GM19397 (cell line): ENCODE data around the gene PRCC.
A peak's percentile ranks its signal among the peaks of the same experiment; 100 is the strongest.
"Not testable (repeated sequence)": the region's sequence is repeated elsewhere in the genome, so short reads cannot be mapped to it uniquely, and the experiment has no call there.

Experiments
- ATAC-seq: cut with Tn5 transposase; IDR thresholded peaks from one replicate; pipeline ENCODE4 v1.9.1; 2021; ENCODE audit warnings: mild to moderate bottlenecking, moderate library complexity; ENCODE audit not compliant: unreplicated experiment

PRCC gene

GRCh38 chr1:156760092-156760795 is 7.1 kb upstream of the PRCC start:
- ATAC-seq = no peak

DNA sequence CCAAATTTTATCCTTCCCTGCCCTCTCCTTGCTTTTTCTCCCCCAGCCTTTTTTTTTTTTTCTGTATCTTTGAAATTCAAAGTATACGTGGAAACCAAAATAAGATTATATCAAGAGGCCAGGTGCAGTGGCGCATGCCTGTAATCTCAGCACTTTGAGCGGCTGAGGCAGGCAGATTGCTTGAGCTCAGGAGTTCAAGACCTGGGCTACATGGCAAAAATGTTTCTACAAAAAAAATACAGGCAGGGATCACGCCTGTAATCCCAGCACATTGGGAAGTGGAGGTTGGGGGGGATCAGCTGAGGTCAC is 6.6 kb upstream of the PRCC start:
- no peak for ATAC-seq

DNA sequence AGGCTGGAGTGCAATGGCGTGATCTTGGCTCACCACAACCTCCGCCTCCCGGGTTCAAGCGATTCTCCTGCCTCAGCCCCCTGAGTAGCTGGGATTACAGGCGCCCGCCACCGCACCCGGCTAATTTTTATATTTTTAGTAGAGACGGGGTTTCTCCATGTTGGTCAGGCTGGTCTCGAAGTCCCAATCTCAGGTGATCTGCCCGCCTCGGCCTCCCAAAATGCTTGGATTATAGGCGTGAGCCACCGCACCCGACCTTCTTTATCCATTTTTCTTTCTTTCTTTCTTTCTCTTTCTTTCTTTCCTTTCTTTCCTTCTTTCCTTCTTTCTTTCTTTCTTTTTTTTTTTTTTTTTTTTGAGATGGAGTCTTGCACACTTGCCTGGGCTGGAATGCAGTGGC is 2.2 kb upstream of the PRCC start:
- ATAC-seq = not testable (repeated sequence)

- ATAC-seq = no peak
Measured at GRCh38 chr1:156765666-156766065, 1.7 kb upstream of the PRCC start.

- ATAC-seq = peak; percentile 6
Measured at GRCh38 chr1:156766298-156767100, 836 bp upstream of the PRCC start.

- ATAC-seq = peak; percentile 1
Measured at GRCh38 chr1:156767879-156768604, 707 bp downstream of the PRCC start.

DNA sequence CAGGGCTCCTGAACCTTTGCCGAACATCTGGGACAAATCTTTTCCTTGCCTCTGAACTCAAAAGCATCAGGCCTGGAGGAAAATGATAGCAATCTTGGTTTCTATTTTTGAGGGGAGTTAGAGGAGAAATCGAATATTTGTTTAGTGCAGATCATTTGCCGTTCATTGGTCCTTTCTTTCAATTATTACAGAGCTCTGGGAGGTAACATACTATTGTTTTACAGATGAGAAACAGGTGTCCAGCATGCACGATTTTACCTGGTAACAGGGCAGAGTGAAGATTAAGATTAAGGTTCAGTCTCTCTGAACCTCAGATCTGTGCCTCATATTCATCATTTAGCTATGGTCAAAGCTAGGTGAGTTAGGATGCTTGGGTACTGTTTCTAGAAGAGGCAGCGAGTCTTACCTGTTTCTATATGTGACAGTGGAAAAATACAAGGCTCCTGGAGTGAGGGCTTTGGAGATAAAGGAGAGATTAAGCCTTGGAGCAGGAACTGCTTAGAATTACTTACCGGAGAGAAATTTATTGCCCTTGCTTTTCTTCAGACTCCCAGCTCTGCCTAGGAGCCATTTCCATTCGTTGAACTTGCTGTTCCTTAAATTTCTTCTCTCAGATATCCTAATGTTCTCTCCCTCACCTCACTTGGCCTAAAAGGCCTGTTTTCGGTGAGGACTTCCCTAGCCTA is 1.4 kb downstream of the PRCC start:
- ATAC-seq = no peak

DNA sequence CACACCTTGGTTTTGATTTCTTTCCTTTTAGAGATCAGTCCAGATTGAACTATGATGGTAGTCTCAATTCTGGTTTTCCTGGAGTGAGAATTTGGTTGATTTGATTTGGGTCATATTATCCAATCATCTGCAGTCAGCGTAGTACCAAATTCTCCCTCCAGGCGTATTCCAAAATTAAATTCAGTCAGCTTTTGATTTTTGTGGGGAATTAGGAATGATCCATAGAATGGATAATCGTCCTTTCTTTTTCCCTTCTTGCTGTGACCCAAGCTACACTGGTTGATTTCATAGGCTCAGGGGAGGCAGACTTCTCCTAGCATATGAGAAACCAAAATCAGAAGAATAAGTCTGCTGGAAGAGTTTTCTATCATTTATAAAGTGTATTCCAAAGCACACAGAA is 4.9 kb downstream of the PRCC start:
- no peak for ATAC-seq

DNA sequence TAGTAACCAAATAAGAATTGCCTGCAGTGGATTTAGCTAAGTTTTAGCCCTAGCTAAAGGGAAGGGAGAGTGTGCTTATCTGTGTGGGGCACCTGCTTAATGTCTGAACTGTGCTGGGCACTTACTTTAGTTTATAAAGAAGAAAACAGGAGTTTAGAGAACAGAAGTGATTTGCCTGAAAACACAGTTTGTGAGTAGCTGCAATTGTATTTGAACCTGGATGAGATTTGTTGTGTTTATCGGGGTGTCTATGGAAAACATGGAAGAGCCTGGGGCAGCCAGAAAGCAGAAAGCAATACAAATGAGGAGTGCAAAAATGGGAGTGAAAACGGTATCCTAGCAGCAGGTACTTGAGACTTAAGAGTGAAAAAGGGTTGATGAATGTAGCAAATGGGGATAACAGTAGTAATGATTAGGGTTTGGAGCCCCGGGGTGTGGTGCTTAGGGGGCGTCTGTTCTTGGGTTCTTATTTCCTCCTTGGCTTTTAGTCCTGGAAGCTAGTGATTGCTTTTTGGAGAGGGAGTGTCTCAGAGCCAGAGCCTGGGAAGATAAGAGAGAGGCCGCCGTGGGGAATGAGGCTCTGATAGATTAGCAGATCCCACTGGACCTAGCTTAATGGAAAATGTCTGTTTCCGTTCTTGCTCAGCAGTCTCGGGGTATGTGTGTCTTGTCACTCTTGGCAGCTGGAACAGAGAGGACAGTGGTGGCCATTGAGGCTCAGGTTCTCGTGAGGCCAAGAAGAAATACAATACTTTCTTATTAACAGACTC is 5.6 kb downstream of the PRCC start:
- ATAC-seq = no peak

DNA sequence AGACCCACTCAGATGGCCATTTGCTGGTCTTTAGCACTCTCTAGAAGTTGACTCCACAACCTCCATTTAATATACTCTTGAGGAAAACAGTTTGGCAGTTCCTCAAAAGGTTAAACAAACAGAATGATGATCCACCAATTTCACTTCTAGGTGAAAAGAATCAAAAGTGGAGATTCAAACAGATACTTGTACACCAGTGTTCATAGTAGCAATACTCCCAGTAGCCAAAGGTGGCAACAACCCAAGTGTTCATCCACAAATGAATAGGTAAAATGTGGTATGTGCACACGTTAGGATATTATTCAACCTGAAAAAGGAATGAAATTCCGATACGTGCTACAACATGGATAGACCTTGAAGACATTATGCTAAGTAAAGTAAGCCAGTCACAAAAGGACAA is 6.3 kb downstream of the PRCC start:
- no peak for ATAC-seq

- no peak for ATAC-seq
Measured at GRCh38 chr1:156775799-156776198, 8.5 kb downstream of the PRCC start.

DNA sequence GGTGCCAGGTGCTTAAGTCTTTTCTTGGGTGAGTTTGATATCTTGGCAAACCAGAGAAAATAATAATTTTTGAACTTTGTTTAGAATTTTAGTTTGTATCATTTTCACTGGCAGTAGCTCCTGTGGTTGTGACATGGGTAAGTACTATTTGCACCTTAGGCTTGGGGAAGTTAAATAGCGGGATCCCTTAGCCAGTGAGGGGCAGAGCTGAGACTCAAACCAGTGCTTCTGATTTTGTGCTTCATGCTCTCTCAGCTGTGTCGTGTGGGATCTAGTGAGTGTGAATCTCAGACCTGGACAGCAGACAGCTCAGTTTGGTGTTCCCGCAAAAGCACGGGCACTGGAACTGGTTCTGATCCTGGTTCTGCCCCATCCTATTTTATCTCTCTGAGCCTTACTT is 9.6 kb downstream of the PRCC start:
- ATAC-seq = no peak

DNA sequence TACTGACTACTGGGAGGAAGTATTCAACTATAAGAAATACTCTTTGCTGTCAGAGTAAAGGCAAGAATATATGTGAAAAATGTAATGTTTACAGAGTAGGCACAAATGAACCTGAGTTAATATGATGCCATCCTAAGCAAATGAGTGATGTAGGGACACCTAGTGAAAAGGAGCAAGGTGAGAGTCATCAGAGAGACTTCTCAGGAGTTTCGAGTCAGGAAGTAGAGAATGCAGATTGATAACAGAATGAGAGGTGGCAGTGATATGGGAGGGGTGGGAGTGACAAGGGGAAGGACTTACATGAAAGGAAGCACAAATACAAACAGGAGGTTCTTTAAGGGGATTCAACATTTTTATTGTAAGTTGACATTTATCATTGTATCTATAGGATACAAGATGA is 10.2 kb downstream of the PRCC start:
- no peak for ATAC-seq

GRCh38 chr1:156781585-156782186 is 14.4 kb downstream of the PRCC start:
- no peak for ATAC-seq

DNA sequence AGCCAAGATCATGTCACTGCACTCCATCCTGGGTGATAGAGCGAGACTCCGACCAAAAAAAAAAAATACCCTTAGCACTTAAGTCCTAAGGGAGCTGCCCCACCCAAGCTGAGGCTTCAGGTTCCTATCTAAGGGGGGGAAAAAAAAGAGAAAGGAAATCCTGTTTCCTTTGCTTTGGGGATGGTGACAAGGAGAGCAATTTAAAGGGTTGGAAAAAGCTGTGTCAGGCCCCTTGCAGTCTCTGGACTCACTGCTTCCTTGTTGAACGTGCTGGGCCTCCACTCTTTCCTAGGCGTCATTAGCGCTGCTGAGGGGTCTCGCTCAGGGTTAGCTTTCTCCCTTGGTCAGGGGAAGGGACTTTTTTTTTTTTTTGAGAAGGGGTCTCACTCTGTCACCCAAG is 18.1 kb downstream of the PRCC start:
- no peak for ATAC-seq

DNA sequence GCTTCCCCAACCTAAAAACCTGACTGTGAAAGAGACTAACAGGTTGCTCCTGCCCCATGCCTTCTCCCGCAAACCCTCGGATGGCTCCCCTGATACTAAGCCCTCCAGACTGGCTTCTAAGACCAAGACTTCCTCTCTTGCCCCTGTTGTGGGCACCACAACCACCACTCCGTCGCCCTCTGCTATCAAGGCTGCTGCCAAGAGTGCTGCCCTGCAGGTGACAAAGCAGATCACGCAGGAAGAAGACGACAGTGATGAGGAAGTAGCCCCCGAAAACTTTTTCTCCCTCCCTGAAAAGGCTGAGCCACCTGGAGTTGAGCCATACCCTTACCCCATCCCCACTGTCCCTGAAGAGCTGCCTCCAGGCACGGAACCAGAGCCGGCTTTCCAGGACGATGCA is 19.3 kb downstream of the PRCC start:
- no peak for ATAC-seq

DNA sequence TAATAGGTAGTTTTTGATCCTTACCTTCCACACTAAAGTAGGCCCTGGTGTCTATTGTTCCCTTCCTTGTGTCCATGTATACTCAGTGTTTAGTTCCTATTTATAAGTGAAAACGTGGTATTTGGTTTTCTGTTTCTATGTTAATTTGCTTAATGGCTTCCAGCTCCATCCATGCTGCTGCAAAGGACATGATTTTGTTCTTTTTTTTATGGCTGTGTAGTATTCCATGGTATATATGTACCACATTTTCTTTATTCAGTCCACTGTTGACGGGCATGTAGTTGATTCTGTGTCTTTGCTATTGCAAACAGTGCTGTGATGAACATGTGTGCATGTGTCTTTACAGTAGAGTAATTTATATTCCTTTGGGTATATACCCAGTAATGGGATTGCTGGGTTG is 20.8 kb downstream of the PRCC start:
- ATAC-seq = no peak

DNA sequence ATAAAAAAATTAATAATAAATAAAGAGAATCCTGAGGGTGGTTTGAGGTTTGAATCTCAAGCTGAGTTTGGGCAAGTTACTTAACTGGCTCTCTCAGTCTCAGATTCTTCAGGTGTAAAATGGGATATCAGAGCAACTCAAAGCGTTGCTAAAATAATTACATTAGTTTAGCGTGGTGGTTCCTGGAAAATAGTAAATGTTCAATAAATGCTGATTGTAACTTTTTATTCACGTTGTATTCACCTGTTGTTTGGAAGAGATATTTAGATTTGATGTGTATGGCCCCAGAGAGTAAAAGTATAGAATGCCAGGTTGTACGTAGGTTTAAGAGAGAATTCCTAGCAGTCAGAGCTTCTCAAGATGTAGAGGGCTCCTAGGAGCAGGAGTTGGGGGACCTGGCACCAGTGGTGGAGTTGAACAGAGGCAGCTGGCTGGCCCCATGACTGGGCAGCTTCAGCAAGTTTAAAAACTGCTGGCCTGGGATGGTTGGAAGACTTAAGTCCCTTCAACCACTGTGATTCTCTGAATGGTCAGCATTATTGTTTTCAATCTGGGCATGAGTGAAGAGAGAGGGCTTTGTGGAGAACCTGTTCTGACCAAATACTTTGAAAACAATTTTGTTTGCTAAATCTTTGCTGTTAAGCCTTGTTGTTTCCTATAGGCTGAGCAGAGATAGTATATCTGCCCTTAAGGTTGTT is 22.4 kb downstream of the PRCC start:
- ATAC-seq = no peak

- ATAC-seq = no peak
Measured at GRCh38 chr1:156794506-156795373, 27.4 kb downstream of the PRCC start.
